IPS DF 6.9 (cell line): Measurements from ENCODE around the gene SMIM14.
"Not testable (repeated sequence)": the region's sequence is repeated elsewhere in the genome, so short reads cannot be mapped to it uniquely, and the experiment has no call there.

ENCODE experiments used
- DNase-seq: peaks from one replicate; pipeline ENCODE4 v3.0.0-alpha.2; 2013; ENCODE audit warnings: low read depth, low spot score
- H3K27ac ChIP-seq: one replicate; pipeline ENCODE4 v1.5.1; 2013; ENCODE audit warnings: low read length, control low read depth
- H3K27me3 ChIP-seq: 2 replicates; pipeline ENCODE4 v1.6.1; 2013; ENCODE audit warnings: mild to moderate bottlenecking, low read length; ENCODE audit not compliant: control insufficient read depth, insufficient read depth
- H3K36me3 ChIP-seq: 2 replicates; pipeline ENCODE4 v1.6.1; 2013; ENCODE audit warnings: low read length; ENCODE audit not compliant: control insufficient read depth, insufficient read depth
- H3K4me1 ChIP-seq: 2 replicates; pipeline ENCODE4 v1.6.1; 2013; ENCODE audit warnings: low read length; ENCODE audit not compliant: control insufficient read depth, insufficient read depth
- H3K4me3 ChIP-seq: 2 replicates; pipeline ENCODE4 v1.5.1; 2013; ENCODE audit warnings: mild to moderate bottlenecking, low read length
- H3K9me3 ChIP-seq: 2 replicates; pipeline ENCODE4 v1.6.1; 2013; ENCODE audit warnings: low read length, inconsistent platforms; ENCODE audit not compliant: control insufficient read depth, insufficient read depth
- WGBS: extraction: QIAGEN DNeasy Blood & Tissue Kit; methylation state at CpG from one replicate; pipeline ENCODE4 v1.1.7; 2013; ENCODE audit warnings: mixed read lengths, missing lambda C conversion rate; ENCODE audit not compliant: insufficient read length, insufficient coverage; 5-methylcytosine and 5-hydroxymethylcytosine counted together

The SMIM14 gene

GRCh38 chr4:39662683-39663082 is 24.0 kb upstream of the SMIM14 start:
- no peaks in the 10 kb centered on the region for H3K36me3 ChIP-seq
- H3K27ac ChIP-seq, result no peak overlapping the region
- H3K4me1 ChIP-seq, result no peaks in the 10 kb centered on the region
- H3K4me3 ChIP-seq, result no peak overlapping the region
- no CpG with 5 or more reads among the region's 7 CpGs for WGBS
- H3K27me3 ChIP-seq, result no peaks in the 10 kb centered on the region
- DNase-seq, result no peak
- H3K9me3 ChIP-seq, result no peaks in the 10 kb centered on the region

- Histone ChIP-seq H3K4me3 (no peak overlapping the region), H3K9me3 (no peaks in the 10 kb centered on the region), H3K4me1 (no peaks in the 10 kb centered on the region), H3K36me3 (no peaks in the 10 kb centered on the region), H3K27ac (no peak overlapping the region), H3K27me3 (no peaks in the 10 kb centered on the region)
- no CpG with 5 or more reads among the region's 6 CpGs for WGBS
- no peak for DNase-seq
These were observed 22.1 kb upstream of the SMIM14 start for GRCh38 chr4:39660757-39661156.

- Histone ChIP-seq H3K4me3 (no peak overlapping the region), H3K27ac (no peak overlapping the region), H3K27me3 (no peaks in the 10 kb centered on the region), H3K9me3 (no peaks in the 10 kb centered on the region), H3K36me3 (no peaks in the 10 kb centered on the region), H3K4me1 (no peaks in the 10 kb centered on the region)
- no peak for DNase-seq
- WGBS, result no CpG with 5 or more reads among the region's 6 CpGs
These were observed 21.4 kb upstream of the SMIM14 start for GRCh38 chr4:39660045-39660444.

- H3K36me3 ChIP-seq, result no peaks in the 10 kb centered on the region
- no peaks in the 10 kb centered on the region for H3K9me3 ChIP-seq
- no peak overlapping the region for H3K27ac ChIP-seq
- H3K4me1 ChIP-seq, result no peaks in the 10 kb centered on the region
- WGBS, result no CpG with 5 or more reads among the region's 3 CpGs
- H3K4me3 ChIP-seq, result no peak overlapping the region
- no peak for DNase-seq
- no peaks in the 10 kb centered on the region for H3K27me3 ChIP-seq
These were observed 20.1 kb upstream of the SMIM14 start for GRCh38 chr4:39658756-39659155.

- Histone ChIP-seq H3K4me3 (no peak overlapping the region), H3K9me3 (no peaks in the 10 kb centered on the region), H3K27ac (no peak overlapping the region), H3K27me3 (no peaks in the 10 kb centered on the region), H3K36me3 (no peaks in the 10 kb centered on the region), H3K4me1 (no peaks in the 10 kb centered on the region)
- WGBS, result no CpG with 5 or more reads among the region's 6 CpGs
- no peak for DNase-seq
These were observed 18.8 kb upstream of the SMIM14 start for GRCh38 chr4:39657465-39657864.

- not testable (repeated sequence) for DNase-seq, H3K27ac ChIP-seq
- WGBS, result no CpG with 5 or more reads among the region's 5 CpGs
These were observed 18.0 kb upstream of the SMIM14 start for GRCh38 chr4:39656638-39657037.

GRCh38 chr4:39655876-39656275 is 17.2 kb upstream of the SMIM14 start:
- H3K36me3 ChIP-seq, result no peaks in the 10 kb centered on the region
- H3K27ac ChIP-seq, result no peak overlapping the region
- H3K4me3 ChIP-seq, result no peak overlapping the region
- no peaks in the 10 kb centered on the region for H3K4me1 ChIP-seq
- DNase-seq, result no peak
- H3K9me3 ChIP-seq, result no peaks in the 10 kb centered on the region
- WGBS, result no CpG with 5 or more reads among the region's 3 CpGs
- H3K27me3 ChIP-seq, result no peaks in the 10 kb centered on the region

More at GRCh38 chr4:39656638-39657037, 18.0 kb upstream of the SMIM14 start:
- not testable (repeated sequence) for H3K36me3 ChIP-seq, H3K27me3 ChIP-seq, H3K4me3 ChIP-seq, H3K9me3 ChIP-seq, H3K4me1 ChIP-seq

GRCh38 chr4:39655211-39655610 is 16.5 kb upstream of the SMIM14 start:
- H3K4me3 ChIP-seq, result no peak overlapping the region

GRCh38 chr4:39651586-39651985 is 12.9 kb upstream of the SMIM14 start:
- H3K4me1 ChIP-seq, H3K27me3 ChIP-seq, H3K36me3 ChIP-seq, DNase-seq, H3K9me3 ChIP-seq, H3K4me3 ChIP-seq, H3K27ac ChIP-seq: not testable (repeated sequence)
- no CpG with 5 or more reads among the region's 4 CpGs for WGBS

More at GRCh38 chr4:39655211-39655610, 16.5 kb upstream of the SMIM14 start:
- Histone ChIP-seq H3K27ac (no peak overlapping the region), H3K9me3 (no peaks in the 10 kb centered on the region), H3K27me3 (no peaks in the 10 kb centered on the region), H3K36me3 (no peaks in the 10 kb centered on the region), H3K4me1 (no peaks in the 10 kb centered on the region)
- DNase-seq, result no peak

GRCh38 chr4:39649639-39650265 is 11.1 kb upstream of the SMIM14 start:
- no CpG with 5 or more reads among the region's 2 CpGs for WGBS
- no peaks in the 10 kb centered on the region; the same call in 1 of the 2 replicates for H3K4me1 ChIP-seq
- no peak overlapping the region for H3K4me3 ChIP-seq
- no peak overlapping the region for H3K27ac ChIP-seq
- DNase-seq, result no peak
- no peaks in the 10 kb centered on the region for H3K27me3 ChIP-seq
- H3K9me3 ChIP-seq, result no peaks in the 10 kb centered on the region
- H3K36me3 ChIP-seq, result no peaks in the 10 kb centered on the region

- H3K36me3 ChIP-seq, result no peaks in the 10 kb centered on the region
- DNase-seq, result no peak
- no peak overlapping the region for H3K27ac ChIP-seq
- no peaks in the 10 kb centered on the region for H3K9me3 ChIP-seq
- H3K4me1 ChIP-seq, result no peaks in the 10 kb centered on the region; the same call in 1 of the 2 replicates
- H3K4me3 ChIP-seq, result no peak overlapping the region
- WGBS, result no CpG with 5 or more reads among the region's 6 CpGs
- no peaks in the 10 kb centered on the region for H3K27me3 ChIP-seq
These were observed 10.3 kb upstream of the SMIM14 start for GRCh38 chr4:39648827-39649558.
